ENCODE data around the gene VN1R4. TPM values are rescaled to one million over a fixed set of nuclear protein-coding genes. Genes with fewer than 3 reads are reported as not detected.
"Not testable (repeated sequence)": the region's sequence is repeated elsewhere in the genome, so short reads cannot be mapped to it uniquely, and the experiment has no call there.

VN1R4 gene
- total RNA-seq, 1 experiment from 2014 or later: not detected

DNA sequence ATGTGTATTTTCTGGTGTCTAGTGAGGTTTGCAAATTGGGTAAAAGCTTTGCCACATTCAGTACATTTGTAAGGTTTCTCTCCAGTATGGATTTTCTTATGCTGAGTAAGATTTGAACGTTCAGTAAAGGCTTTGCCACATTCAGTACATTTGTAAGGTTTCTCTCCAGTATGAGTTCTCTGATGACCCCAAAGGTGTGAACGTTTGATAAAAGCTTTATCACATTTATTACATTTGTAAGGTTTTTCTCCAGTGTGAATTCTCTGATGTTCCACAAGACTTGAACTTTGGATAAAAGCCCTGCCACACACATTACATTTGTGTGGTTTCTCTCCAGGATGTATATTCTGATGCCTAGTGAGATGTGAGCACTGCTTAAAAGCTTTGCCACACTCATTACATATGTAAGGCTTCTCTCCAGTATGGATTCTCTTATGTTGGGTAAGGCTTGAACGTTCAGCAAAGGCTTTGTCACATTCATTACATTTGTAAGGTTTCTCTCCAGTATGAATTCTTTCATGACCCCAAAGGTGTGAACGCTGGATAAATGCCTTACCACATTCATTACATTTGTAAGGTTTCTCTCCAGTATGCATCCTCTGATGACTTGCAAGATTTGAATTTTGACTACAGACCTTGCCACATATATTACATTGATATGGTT lies 30.3 kb downstream of the VN1R4 start:
- H3K4me3 ChIP-seq (ENCODE audit: low read length): peak overlapping the region; percentile 11; the same call in 1 of the 2 replicates
- intact Hi-C loops (cut with micrococcal nuclease): no loop called here
- no peak for ATAC-seq
- H3K79me2 ChIP-seq (ENCODE audit: low read length): no peaks in the 10 kb centered on the region
- CTCF ChIA-PET: no interaction called here
- H3K4me1 ChIP-seq (ENCODE audit: insufficient read depth, low read length): no peaks in the 10 kb centered on the region
- H3F3A ChIP-seq (ENCODE audit: low read length, unreplicated experiment): no peaks in the 10 kb centered on the region
- POLR2A ChIA-PET (ENCODE audit: unreplicated experiment): no interaction called here
- no peak overlapping the region for H3K4me2 ChIP-seq (ENCODE audit: low read length)
- H3K9ac ChIP-seq (ENCODE audit: low read length): no peak overlapping the region
- H3K9me2 ChIP-seq (replicated peaks; ENCODE audit: low read length): no peaks in the 10 kb centered on the region
- H2AFZ ChIP-seq (ENCODE audit: low read length): no peak overlapping the region
- BruUV-seq (replicated peaks): no TSS peak
- H3K27ac ChIP-seq (ENCODE audit: low read length): no peak overlapping the region
- no peaks in the 10 kb centered on the region for H3K27me3 ChIP-seq (ENCODE audit: low read length)
- no peak for DNase-seq
- peaks cover 83% of the 10 kb centered on the region for H3K9me3 ChIP-seq (ENCODE audit: low read length)
- no peaks in the 10 kb centered on the region for H4K20me1 ChIP-seq (ENCODE audit: low read length)
- H3K36me3 ChIP-seq (ENCODE audit: low read depth, low read length): peaks cover 47% of the 10 kb centered on the region
- TF ChIP-seq, protein P1, sequence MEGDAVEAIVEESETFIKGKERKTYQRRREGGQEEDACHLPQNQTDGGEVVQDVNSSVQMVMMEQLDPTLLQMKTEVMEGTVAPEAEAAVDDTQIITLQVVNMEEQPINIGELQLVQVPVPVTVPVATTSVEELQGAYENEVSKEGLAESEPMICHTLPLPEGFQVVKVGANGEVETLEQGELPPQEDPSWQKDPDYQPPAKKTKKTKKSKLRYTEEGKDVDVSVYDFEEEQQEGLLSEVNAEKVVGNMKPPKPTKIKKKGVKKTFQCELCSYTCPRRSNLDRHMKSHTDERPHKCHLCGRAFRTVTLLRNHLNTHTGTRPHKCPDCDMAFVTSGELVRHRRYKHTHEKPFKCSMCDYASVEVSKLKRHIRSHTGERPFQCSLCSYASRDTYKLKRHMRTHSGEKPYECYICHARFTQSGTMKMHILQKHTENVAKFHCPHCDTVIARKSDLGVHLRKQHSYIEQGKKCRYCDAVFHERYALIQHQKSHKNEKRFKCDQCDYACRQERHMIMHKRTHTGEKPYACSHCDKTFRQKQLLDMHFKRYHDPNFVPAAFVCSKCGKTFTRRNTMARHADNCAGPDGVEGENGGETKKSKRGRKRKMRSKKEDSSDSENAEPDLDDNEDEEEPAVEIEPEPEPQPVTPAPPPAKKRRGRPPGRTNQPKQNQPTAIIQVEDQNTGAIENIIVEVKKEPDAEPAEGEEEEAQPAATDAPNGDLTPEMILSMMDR (conservative IDR thresholded peaks at IDR 0.05; ENCODE audit: low read depth, low read length): no peak
- TF ChIP-seq EZH2phosphoT487 (IDR thresholded peaks at IDR 0.05; ENCODE audit: borderline replicate concordance, low read length): no peak
- no peak for TF ChIP-seq EZH2 (IDR thresholded peaks at IDR 0.05; ENCODE audit: low read length, unreplicated experiment)

DNA sequence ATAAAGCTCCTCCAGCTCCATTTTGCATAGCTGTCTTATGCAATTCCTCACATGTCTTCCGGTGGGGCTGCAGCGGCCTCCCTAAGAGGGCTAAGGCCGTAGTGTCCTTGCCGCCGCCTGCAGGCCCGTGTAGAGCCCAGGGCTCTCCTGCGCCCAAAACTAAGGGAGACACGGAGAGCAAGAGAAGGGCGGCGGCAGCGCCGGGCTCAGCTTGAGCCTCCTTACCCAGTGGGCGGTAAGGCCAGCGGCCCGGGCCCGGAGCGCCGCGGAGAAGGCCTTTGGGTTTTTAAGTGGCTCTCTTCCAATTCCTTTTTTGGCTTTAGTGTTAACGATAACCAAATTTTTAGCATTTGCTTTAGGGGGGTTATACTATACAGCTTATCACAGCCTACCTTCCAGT lies 42.9 kb downstream of the VN1R4 start:
- ChIA-PET CTCF (no interaction called here), POLR2A (ENCODE audit: unreplicated experiment) (no interaction called here)
- Histone ChIP-seq H2AFZ (ENCODE audit: low read length) (no peak overlapping the region), H3F3A (ENCODE audit: low read length, unreplicated experiment) (no peaks in the 10 kb centered on the region), H4K20me1 (ENCODE audit: low read length) (no peaks in the 10 kb centered on the region), H3K9me3 (ENCODE audit: low read length) (peaks cover 53% of the 10 kb centered on the region), H3K36me3 (ENCODE audit: low read depth, low read length) (peaks cover 3% of the 10 kb centered on the region; the same call in 1 of the 2 replicates), H3K4me2 (ENCODE audit: low read length) (no peak overlapping the region), H3K4me1 (ENCODE audit: insufficient read depth, low read length) (no peaks in the 10 kb centered on the region), H3K27me3 (ENCODE audit: low read length) (no peaks in the 10 kb centered on the region), H3K4me3 (ENCODE audit: low read length) (no peak overlapping the region), H3K9ac (ENCODE audit: low read length) (no peak overlapping the region), H3K27ac (ENCODE audit: low read length) (no peak overlapping the region), H3K9me2 (replicated peaks; ENCODE audit: low read length) (no peaks in the 10 kb centered on the region), H3K79me2 (ENCODE audit: low read length) (no peaks in the 10 kb centered on the region)
- ATAC-seq (no peak), DNase-seq (no peak)
- TF ChIP-seq EZH2 (IDR thresholded peaks at IDR 0.05; ENCODE audit: low read length, unreplicated experiment) (no peak), EZH2phosphoT487 (IDR thresholded peaks at IDR 0.05; ENCODE audit: borderline replicate concordance, low read length) (no peak)
- intact Hi-C loops (cut with micrococcal nuclease): no loop called here
- BruUV-seq (replicated peaks): no TSS peak

DNA sequence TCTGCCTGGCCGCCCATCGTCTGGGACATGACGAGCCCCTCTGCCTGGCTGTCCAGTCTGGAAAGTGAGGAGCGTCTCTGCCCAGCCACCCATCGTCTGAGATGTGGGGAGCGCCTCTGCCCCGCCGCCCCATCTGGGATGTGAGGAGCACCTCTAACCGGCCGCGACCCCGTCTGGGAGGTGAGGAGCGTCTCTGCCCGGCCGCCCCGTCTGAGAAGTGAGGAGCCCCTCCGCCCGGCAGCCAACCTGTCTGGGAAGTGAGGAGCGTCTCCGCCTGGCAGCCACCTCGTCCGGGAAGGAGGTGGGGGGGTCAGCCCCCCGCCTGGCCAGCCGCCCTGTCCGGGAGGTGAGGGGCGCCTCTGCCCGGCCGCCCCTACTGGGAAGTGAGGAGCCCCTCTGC lies 44.8 kb downstream of the VN1R4 start:
- H2AFZ ChIP-seq (ENCODE audit: low read length); H3F3A ChIP-seq (ENCODE audit: low read length, unreplicated experiment); H3K9ac ChIP-seq (ENCODE audit: low read length); H3K27ac ChIP-seq (ENCODE audit: low read length); H3K27me3 ChIP-seq (ENCODE audit: low read length); CTCF ChIA-PET; intact Hi-C loops (cut with micrococcal nuclease); DNase-seq; H3K4me1 ChIP-seq (ENCODE audit: insufficient read depth, low read length); ATAC-seq; H3K79me2 ChIP-seq (ENCODE audit: low read length); POLR2A ChIA-PET (ENCODE audit: unreplicated experiment); H4K20me1 ChIP-seq (ENCODE audit: low read length); H3K9me2 ChIP-seq (replicated peaks; ENCODE audit: low read length); H3K4me3 ChIP-seq (ENCODE audit: low read length); BruUV-seq (replicated peaks); H3K4me2 ChIP-seq (ENCODE audit: low read length): not testable (repeated sequence)
- H3K36me3 ChIP-seq (ENCODE audit: low read depth, low read length): peaks cover 14% of the 10 kb centered on the region; the same call in 1 of the 2 replicates
- peaks cover 52% of the 10 kb centered on the region for H3K9me3 ChIP-seq (ENCODE audit: low read length)

Other genes starting within 250 kb of the VN1R4 start
- gene ERVV-2, start 223.0 kb downstream of the VN1R4 start, total RNA-seq (2014; rRNA removed): not detected in 2 replicates
- gene ZNF160, start 164.3 kb downstream of the VN1R4 start, total RNA-seq (2014; rRNA removed): 22.3 and 25.1 TPM in 2 replicates
- gene ZNF415, start 134.8 kb downstream of the VN1R4 start, total RNA-seq (2014; rRNA removed): 1.3 and 5.2 TPM in 2 replicates
- 8.5 and 9.1 TPM in 2 replicates for gene ZNF347, start 108.7 kb downstream of the VN1R4 start, total RNA-seq (2014; rRNA removed)
- gene ZNF665, start 74.4 kb downstream of the VN1R4 start, total RNA-seq (2014; rRNA removed): 0.77 and 0.81 TPM in 2 replicates
- 8.0 and 14.1 TPM in 2 replicates for gene ZNF677, start 12.8 kb downstream of the VN1R4 start, total RNA-seq (2014; rRNA removed)
- gene VN1R2, start 9.4 kb downstream of the VN1R4 start, total RNA-seq (2014; rRNA removed): not detected in 2 replicates
- 4.4 and 6.6 TPM in 2 replicates for gene ZNF845, start 66.0 kb upstream of the VN1R4 start, total RNA-seq (2014; rRNA removed)
- 13.1 and 25.6 TPM in 2 replicates for gene ZNF525, start 98.0 kb upstream of the VN1R4 start, total RNA-seq (2014; rRNA removed)
- 9.6 and 11.4 TPM in 2 replicates for gene ZNF765, start 127.4 kb upstream of the VN1R4 start, total RNA-seq (2014; rRNA removed)
- 15.8 and 16.5 TPM in 2 replicates for gene ZNF761, start 164.3 kb upstream of the VN1R4 start, total RNA-seq (2014; rRNA removed)
- 3.5 and 4.4 TPM in 2 replicates for gene ZNF813, start 200.0 kb upstream of the VN1R4 start, total RNA-seq (2014; rRNA removed)